HL-60/S4 treated with retinoic acid at 250 ng/mL for 4 days and 3 days (cell line): ENCODE results near the gene LILRB1.
"Not testable (repeated sequence)": the region's sequence is repeated elsewhere in the genome, so short reads cannot be mapped to it uniquely, and the experiment has no call there.

Source experiments
- in situ Hi-C: fragments of 300-500 bp; cut with MboI; formaldehyde crosslinking; loops from 2 replicates; pipeline ENCODE4 v1.7.0; 2022; ENCODE audit warnings: low sequenced_read_pairs

Gene LILRB1

GRCh38 chr19:54660306-54660705 lies 30.0 kb downstream of the LILRB1 start:
- in situ Hi-C loops = no loop called here

GRCh38 chr19:54660964-54661363 lies 30.7 kb downstream of the LILRB1 start:
- in situ Hi-C loops = no loop called here

GRCh38 chr19:54661846-54662481 lies 31.7 kb downstream of the LILRB1 start:
- in situ Hi-C loops = no loop called here

GRCh38 chr19:54662730-54663129 lies 32.4 kb downstream of the LILRB1 start, which contains the start of gene LILRB4:
Gene LILRB4, plus strand, starts transcription at chr19:54662985. Its CDS starts 49 bp downstream, at chr19:54663034.
- in situ Hi-C loops = no loop called here

GRCh38 chr19:54665530-54665929 lies 35.2 kb downstream of the LILRB1 start:
- in situ Hi-C loops = no loop called here

GRCh38 chr19:54667217-54667616 lies 36.9 kb downstream of the LILRB1 start:
- in situ Hi-C loops = no loop called here

- in situ Hi-C loops = no loop called here
Observed at GRCh38 chr19:54668353-54668752, 38.1 kb downstream of the LILRB1 start.

GRCh38 chr19:54670576-54671357 lies 40.5 kb downstream of the LILRB1 start:
- in situ Hi-C loops = no loop called here

GRCh38 chr19:54673222-54673621 lies 42.9 kb downstream of the LILRB1 start:
- in situ Hi-C loops = no loop called here

GRCh38 chr19:54674021-54674617 lies 43.8 kb downstream of the LILRB1 start:
- in situ Hi-C loops = no loop called here

GRCh38 chr19:54676210-54676834 lies 46.0 kb downstream of the LILRB1 start:
- in situ Hi-C loops = not testable (repeated sequence)

GRCh38 chr19:54677217-54677616 lies 46.9 kb downstream of the LILRB1 start:
- in situ Hi-C loops = no loop called here

GRCh38 chr19:54681596-54681995 lies 51.3 kb downstream of the LILRB1 start:
- in situ Hi-C loops = not testable (repeated sequence)

GRCh38 chr19:54682306-54682856 lies 52.1 kb downstream of the LILRB1 start:
- in situ Hi-C loops = no loop called here

- in situ Hi-C loops = no loop called here
Observed at GRCh38 chr19:54684527-54684926, 54.2 kb downstream of the LILRB1 start.
